SK-N-SH (cell line): ENCODE data around the gene ANKRD36C. TPM values are rescaled to one million over a fixed set of nuclear protein-coding genes. Genes with fewer than 3 reads are reported as not detected.
"Not testable (repeated sequence)": the region's sequence is repeated elsewhere in the genome, so short reads cannot be mapped to it uniquely, and the experiment has no call there.

ENCODE experiments used
- CTCF ChIA-PET: fragments of 300-600, 350-600 bp; formaldehyde crosslinking; extraction: SDS; loops from one replicate; lab custom pipeline; 2021; lab: Yijun Ruan, JAX
- POLR2A ChIA-PET: fragments of 350-600 bp; sonication (Branson Sonifier 250); formaldehyde crosslinking; extraction: SDS; loops from one replicate; lab custom pipeline; 2020; ENCODE audit warnings: antibody characterized with exemption, inconsistent platforms; lab: Yijun Ruan, JAX
- DNase-seq: peaks from one replicate; pipeline ENCODE4 v3.0.0; 2012
- H2AFZ ChIP-seq: fragments of 200-600 bp; sonication (generic); 2 replicates; pipeline ENCODE4 v1.8.1; 2016; ENCODE audit warnings: antibody characterized with exemption, mild to moderate bottlenecking, low read depth
- H3F3A ChIP-seq: fragments of 200-600 bp; sonication (generic); replicated peaks from 2 replicates; pipeline ENCODE3; 2016; ENCODE audit warnings: antibody characterized with exemption, mild to moderate bottlenecking; ENCODE audit not compliant: insufficient read depth
- H3K27ac ChIP-seq, 2 experiments: fragments of 200-500 bp in 1 of 2; fragments of 200-600 bp in 1 of 2; sonication (Bioruptor generic) in 1 of 2; sonication (generic), shearing (Covaris generic) in 1 of 2; 2 replicates each; pipeline versions ENCODE4 v1.5.1 to v1.6.1; 2014 to 2016; ENCODE audit warnings: low read depth in 2 of 2, inconsistent platforms in 1 of 2, low read length in 1 of 2, mild to moderate bottlenecking in 1 of 2, mixed read lengths in 1 of 2
- H3K27me3 ChIP-seq: fragments of 200-600 bp; sonication (generic), shearing (Covaris generic); 2 replicates; pipeline ENCODE4 v1.6.1; 2016; ENCODE audit warnings: mixed run types; ENCODE audit not compliant: insufficient read depth
- H3K36me3 ChIP-seq, 2 experiments: fragments of 200-500 bp in 1 of 2; fragments of 200-600 bp in 1 of 2; sonication (Bioruptor generic) in 1 of 2; sonication (generic) in 1 of 2; replicated peaks in 1 of 2; 2 replicates each; pipeline versions ENCODE3 to v1.5.1; 2014 to 2016; ENCODE audit warnings: low read length in 1 of 2, mild to moderate bottlenecking in 1 of 2; ENCODE audit not compliant: insufficient read depth in 2 of 2, control insufficient read depth in 1 of 2
- H3K4me1 ChIP-seq, 2 experiments: fragments of 200-500 bp in 1 of 2; fragments of 200-600 bp in 1 of 2; sonication (Bioruptor generic) in 1 of 2; sonication (generic), shearing (Covaris generic) in 1 of 2; 2 replicates each; pipeline versions ENCODE4 v1.5.1 to v1.6.1; 2014 to 2016; ENCODE audit warnings: low read depth in 1 of 2, low read length in 1 of 2, mixed run types in 1 of 2; ENCODE audit not compliant: insufficient read depth in 2 of 2, control insufficient read depth in 1 of 2
- H3K4me2 ChIP-seq: fragments of 200-600 bp; sonication (generic), shearing (Covaris generic); 2 replicates; pipeline ENCODE4 v1.6.1; 2017; ENCODE audit warnings: mixed run types
- H3K4me3 ChIP-seq, 2 experiments: fragments of 200-500 bp in 1 of 2; fragments of 200-600 bp in 1 of 2; sonication (Bioruptor generic) in 1 of 2; sonication (generic), shearing (Covaris generic) in 1 of 2; 2 replicates each; pipeline versions ENCODE4 v1.5.1 to v1.8.1; 2014 to 2016; ENCODE audit warnings: low read depth in 2 of 2, inconsistent platforms in 1 of 2, low read length in 1 of 2, mild to moderate bottlenecking in 1 of 2, mixed read lengths in 1 of 2, moderate library complexity in 1 of 2
- H3K79me2 ChIP-seq: fragments of 200-600 bp; sonication (generic); 2 replicates; pipeline ENCODE4 v1.8.1; 2017; ENCODE audit warnings: mild to moderate bottlenecking; ENCODE audit not compliant: insufficient read depth
- H3K9ac ChIP-seq: fragments of 200-600 bp; sonication (generic); 2 replicates; pipeline ENCODE4 v1.6.1; 2017; ENCODE audit warnings: mixed run types
- H3K9me2 ChIP-seq: fragments of 200-600 bp; sonication (generic); 2 replicates; pipeline ENCODE4 v1.6.1; 2017; ENCODE audit warnings: mixed run types
- H3K9me3 ChIP-seq: fragments of 200-600 bp; sonication (generic); 2 replicates; pipeline ENCODE4 v1.6.1; 2017; ENCODE audit warnings: mixed run types, mild to moderate bottlenecking, moderate library complexity
- H4K20me1 ChIP-seq: fragments of 200-600 bp; sonication (generic); 2 replicates; pipeline ENCODE4 v1.6.1; 2017; ENCODE audit warnings: mild to moderate bottlenecking, mixed run types; ENCODE audit not compliant: insufficient read depth
- EP300 ChIP-seq, 2 experiments: IDR thresholded peaks; 2 replicates each; pipeline versions ENCODE4 v1.4.0 to v1.6.1; 2012; ENCODE audit warnings: borderline replicate concordance in 1 of 2, low read depth in 1 of 2, low read length in 1 of 2
- EZH2phosphoT487 ChIP-seq: fragments of 200-600 bp; sonication (generic); IDR thresholded peaks from 2 replicates; pipeline ENCODE4 v1.6.1; 2017; ENCODE audit warnings: low read depth, mixed run types, mild to moderate bottlenecking, antibody characterized with exemption, moderate library complexity, borderline replicate concordance
- FOSL2 ChIP-seq: IDR thresholded peaks from 2 replicates; pipeline ENCODE4 v1.4.0; 2012; ENCODE audit warnings: low read depth, mild to moderate bottlenecking, moderate library complexity, borderline replicate concordance
- GABPA ChIP-seq: IDR thresholded peaks from 2 replicates; pipeline ENCODE4 v1.4.0; 2012; ENCODE audit warnings: low read depth, mild to moderate bottlenecking
- GATA2 ChIP-seq: sonication (generic); formaldehyde crosslinking; IDR thresholded peaks from 2 replicates; pipeline ENCODE4 v1.5.0; 2020; ENCODE audit warnings: mild to moderate bottlenecking, missing genetic modification reagents
- MXI1 ChIP-seq: IDR thresholded peaks from 2 replicates; pipeline ENCODE4 v1.6.1; 2012; ENCODE audit warnings: mild to moderate bottlenecking, low read depth, low read length, improper control_type of control experiment
- NFIC ChIP-seq: IDR thresholded peaks from 2 replicates; pipeline ENCODE4 v1.4.0; 2012; ENCODE audit warnings: borderline replicate concordance
- POLR2AphosphoS5 ChIP-seq: IDR thresholded peaks from 2 replicates; pipeline ENCODE4 v1.6.1; 2012; ENCODE audit warnings: low read depth, low read length
- RAD21 ChIP-seq: IDR thresholded peaks from 2 replicates; pipeline ENCODE4 v1.6.1; 2012; ENCODE audit warnings: mild to moderate bottlenecking, low read length
- RCOR1 ChIP-seq: fragments of 150-350 bp; IDR thresholded peaks from 2 replicates; pipeline ENCODE4 v1.6.1; 2017; ENCODE audit warnings: antibody characterized with exemption, low read length
- RFX5 ChIP-seq: IDR thresholded peaks from 2 replicates; pipeline ENCODE4 v1.6.1; 2012; ENCODE audit warnings: mild to moderate bottlenecking, improper control_type of control experiment, low read length
- RXRA ChIP-seq: IDR thresholded peaks from 2 replicates; pipeline ENCODE4 v1.4.0; 2012; ENCODE audit warnings: low read depth, mild to moderate bottlenecking, borderline replicate concordance
- SIN3A ChIP-seq: IDR thresholded peaks from 2 replicates; pipeline ENCODE4 v1.6.1; 2012; ENCODE audit warnings: low read depth, mild to moderate bottlenecking, low read length, moderate library complexity, borderline replicate concordance
- SMC3 ChIP-seq: IDR thresholded peaks from 2 replicates; pipeline ENCODE4 v1.6.1; 2012; ENCODE audit warnings: low read depth, low read length, improper control_type of control experiment
- TCF12 ChIP-seq: IDR thresholded peaks from 2 replicates; pipeline ENCODE4 v1.4.0; 2012
- WGBS: methylation state at CpG from one replicate; pipeline ENCODE4 v1.1.6; 2017; ENCODE audit warnings: low lambda C conversion rate; 5-methylcytosine and 5-hydroxymethylcytosine counted together
- polyA plus RNA-seq, 3 experiments: library from polyadenylated mRNA; depleted of rRNA; stranded (reverse); fragments of >200 nt; gene quantifications; 2 replicates each; pipeline ENCODE4 v1.2.3, GENCODE V29; 2012
- TF ChIP-seq, protein P1 (sequence below): IDR thresholded peaks from 2 replicates; pipeline ENCODE4 v1.4.0; 2012; ENCODE audit warnings: low read depth, borderline replicate concordance
- TF ChIP-seq, protein P2 (sequence below): fragments of 150-350 bp; IDR thresholded peaks from 2 replicates; pipeline ENCODE4 v1.6.1; 2017; ENCODE audit warnings: antibody characterized with exemption, low read length, low read depth, borderline replicate concordance
- TF ChIP-seq, protein P3 (sequence below): IDR thresholded peaks from 2 replicates; pipeline ENCODE4 v1.4.0; 2012; ENCODE audit warnings: low read depth, borderline replicate concordance
- TF ChIP-seq, protein P4 (sequence below): fragments of 150-350 bp; IDR thresholded peaks from 2 replicates; pipeline ENCODE4 v1.6.1; 2016; ENCODE audit warnings: mild to moderate bottlenecking, low read depth, low read length

The ANKRD36C gene
- polyA plus RNA-seq, 1 of the 3 experiments (the other 2 are of a cell fraction), result 1.8 TPM

DNA sequence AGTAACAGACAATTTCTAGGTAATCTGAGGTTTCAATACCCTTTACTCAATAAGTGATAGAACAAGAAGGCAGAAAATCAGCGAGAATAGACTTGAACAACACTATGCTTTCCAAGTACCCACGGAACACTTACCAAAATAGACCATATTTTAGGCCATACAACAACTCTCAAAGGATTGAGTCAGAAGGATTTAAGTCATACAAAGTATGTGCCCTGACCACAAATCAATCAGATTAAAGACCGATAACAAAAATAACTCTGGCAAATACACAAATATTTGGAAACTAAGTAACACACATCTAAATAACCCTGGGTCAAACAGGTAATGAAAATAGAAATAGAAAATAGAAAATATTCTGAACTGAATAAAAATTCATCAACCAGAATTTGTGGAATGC lies 129.5 kb downstream of the ANKRD36C start:
- WGBS, result 87% methylated on average over 3 of the region's 3 CpGs
- H3K4me1 ChIP-seq, H3K9me3 ChIP-seq, H2AFZ ChIP-seq, H3K4me2 ChIP-seq, CTCF ChIA-PET, H3K79me2 ChIP-seq, H4K20me1 ChIP-seq, H3K4me3 ChIP-seq, H3K9me2 ChIP-seq, H3K36me3 ChIP-seq, H3F3A ChIP-seq, H3K27me3 ChIP-seq, H3K9ac ChIP-seq, H3K27ac ChIP-seq, POLR2A ChIA-PET, DNase-seq: not testable (repeated sequence)

DNA sequence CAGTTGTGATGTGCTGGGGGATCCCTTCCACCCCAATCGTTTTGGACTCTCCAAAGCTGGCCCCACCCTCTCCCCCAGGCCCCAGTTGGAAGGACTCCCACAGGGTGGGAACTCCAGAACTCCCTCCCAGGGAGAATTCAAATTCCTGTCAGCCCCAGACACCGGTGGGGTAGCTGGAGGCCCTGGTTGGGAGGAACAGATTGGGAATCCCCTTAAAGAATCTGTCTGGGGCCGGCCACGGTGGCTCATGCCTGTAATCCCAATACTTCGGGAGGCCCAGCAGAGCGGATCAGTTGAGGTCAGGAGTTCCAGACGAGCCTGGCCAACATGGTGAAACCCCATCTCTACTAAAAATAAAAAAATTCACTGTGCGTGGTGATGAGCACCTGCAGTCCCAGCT lies 155.5 kb downstream of the ANKRD36C start:
- POLR2A ChIA-PET, result no interaction called here
- no peak overlapping the region for H2AFZ ChIP-seq

DNA sequence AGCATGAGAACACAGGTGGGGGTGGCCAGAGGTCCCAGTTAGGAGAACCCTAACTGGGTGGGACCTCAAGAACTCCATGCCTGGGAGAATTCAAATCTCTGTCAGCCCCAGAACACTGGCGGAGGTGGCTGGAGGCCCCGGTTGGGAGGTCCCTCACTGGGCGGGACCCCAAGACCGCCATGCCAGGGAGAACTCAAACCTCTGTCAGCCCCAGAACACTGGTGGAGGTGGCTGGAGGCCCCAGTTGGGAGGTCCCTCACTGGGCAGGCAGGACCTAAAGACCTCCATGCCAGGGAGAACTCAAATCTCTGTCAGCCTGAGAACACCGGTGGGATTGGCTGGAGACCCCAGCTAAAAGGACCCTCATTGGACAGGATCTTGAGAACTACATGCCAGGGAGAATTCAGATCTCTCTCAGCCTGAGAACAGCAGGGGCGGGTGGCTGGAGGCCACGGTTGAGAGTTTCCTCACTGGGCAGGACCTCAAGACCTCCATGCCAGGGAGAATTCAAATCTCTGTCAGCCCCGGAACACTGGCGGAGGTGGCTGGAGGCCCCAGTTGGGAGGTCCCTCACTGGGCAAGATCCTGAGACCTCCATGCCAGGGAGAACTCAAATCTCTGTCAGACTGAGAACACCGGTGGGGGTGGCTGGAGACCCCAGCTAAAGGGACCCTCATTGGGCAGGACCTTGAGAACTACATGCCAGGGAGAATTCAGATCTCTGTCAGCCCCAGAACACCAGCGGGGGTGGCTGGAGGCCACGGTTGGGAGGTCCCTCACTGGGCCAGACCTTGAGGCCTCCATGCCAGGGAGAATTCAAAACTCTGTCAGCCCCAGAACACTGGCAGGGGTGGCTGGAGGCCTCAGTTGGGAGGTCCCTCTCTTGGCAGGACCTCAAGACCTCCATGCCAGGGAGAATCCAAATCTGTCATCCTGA lies 157.3 kb downstream of the ANKRD36C start:
- H3K27me3 ChIP-seq, H3F3A ChIP-seq, H3K4me2 ChIP-seq, H3K9me2 ChIP-seq, H3K27ac ChIP-seq, H4K20me1 ChIP-seq, POLR2A ChIA-PET, H3K79me2 ChIP-seq, DNase-seq, H3K9me3 ChIP-seq, H3K36me3 ChIP-seq, H3K9ac ChIP-seq, H2AFZ ChIP-seq, H3K4me1 ChIP-seq, H3K4me3 ChIP-seq, CTCF ChIA-PET: not testable (repeated sequence)
- WGBS, result 95% methylated on average over 4 of the region's 12 CpGs

More for the DNA sequence above, 155.5 kb downstream of the ANKRD36C start:
- Histone ChIP-seq H3K9me2 (no peaks in the 10 kb centered on the region), H3K4me2 (no peak overlapping the region), H3K27ac (no peak overlapping the region), H3K36me3 (no peaks in the 10 kb centered on the region), H3K79me2 (no peaks in the 10 kb centered on the region), H3K4me1 (no peaks in the 10 kb centered on the region), H3K4me3 (no peak overlapping the region), H3F3A (no peaks in the 10 kb centered on the region), H4K20me1 (no peaks in the 10 kb centered on the region), H3K27me3 (no peaks in the 10 kb centered on the region), H3K9ac (no peak overlapping the region), H3K9me3 (no peaks in the 10 kb centered on the region)
- no peak for DNase-seq
- CTCF ChIA-PET, result no interaction called here
- TF ChIP-seq GABPA (no peak), EP300 (IDR thresholded peaks at IDR 0.05; ENCODE audit: borderline replicate concordance in 1 of 2, low read depth in 1 of 2, low read length in 1 of 2) (no peak), POLR2AphosphoS5 (no peak), GATA2 (no peak), RFX5 (no peak), RAD21 (no peak), FOSL2 (no peak), MXI1 (no peak), SMC3 (no peak), EZH2phosphoT487 (no peak), RXRA (no peak), NFIC (no peak), SIN3A (no peak), TCF12 (no peak), RCOR1 (no peak)
- TF ChIP-seq, protein P1, sequence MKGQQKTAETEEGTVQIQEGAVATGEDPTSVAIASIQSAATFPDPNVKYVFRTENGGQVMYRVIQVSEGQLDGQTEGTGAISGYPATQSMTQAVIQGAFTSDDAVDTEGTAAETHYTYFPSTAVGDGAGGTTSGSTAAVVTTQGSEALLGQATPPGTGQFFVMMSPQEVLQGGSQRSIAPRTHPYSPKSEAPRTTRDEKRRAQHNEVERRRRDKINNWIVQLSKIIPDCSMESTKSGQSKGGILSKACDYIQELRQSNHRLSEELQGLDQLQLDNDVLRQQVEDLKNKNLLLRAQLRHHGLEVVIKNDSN, result no peak
- TF ChIP-seq, protein P2, sequence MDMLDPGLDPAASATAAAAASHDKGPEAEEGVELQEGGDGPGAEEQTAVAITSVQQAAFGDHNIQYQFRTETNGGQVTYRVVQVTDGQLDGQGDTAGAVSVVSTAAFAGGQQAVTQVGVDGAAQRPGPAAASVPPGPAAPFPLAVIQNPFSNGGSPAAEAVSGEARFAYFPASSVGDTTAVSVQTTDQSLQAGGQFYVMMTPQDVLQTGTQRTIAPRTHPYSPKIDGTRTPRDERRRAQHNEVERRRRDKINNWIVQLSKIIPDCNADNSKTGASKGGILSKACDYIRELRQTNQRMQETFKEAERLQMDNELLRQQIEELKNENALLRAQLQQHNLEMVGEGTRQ, result no peak
- TF ChIP-seq, protein P3, sequence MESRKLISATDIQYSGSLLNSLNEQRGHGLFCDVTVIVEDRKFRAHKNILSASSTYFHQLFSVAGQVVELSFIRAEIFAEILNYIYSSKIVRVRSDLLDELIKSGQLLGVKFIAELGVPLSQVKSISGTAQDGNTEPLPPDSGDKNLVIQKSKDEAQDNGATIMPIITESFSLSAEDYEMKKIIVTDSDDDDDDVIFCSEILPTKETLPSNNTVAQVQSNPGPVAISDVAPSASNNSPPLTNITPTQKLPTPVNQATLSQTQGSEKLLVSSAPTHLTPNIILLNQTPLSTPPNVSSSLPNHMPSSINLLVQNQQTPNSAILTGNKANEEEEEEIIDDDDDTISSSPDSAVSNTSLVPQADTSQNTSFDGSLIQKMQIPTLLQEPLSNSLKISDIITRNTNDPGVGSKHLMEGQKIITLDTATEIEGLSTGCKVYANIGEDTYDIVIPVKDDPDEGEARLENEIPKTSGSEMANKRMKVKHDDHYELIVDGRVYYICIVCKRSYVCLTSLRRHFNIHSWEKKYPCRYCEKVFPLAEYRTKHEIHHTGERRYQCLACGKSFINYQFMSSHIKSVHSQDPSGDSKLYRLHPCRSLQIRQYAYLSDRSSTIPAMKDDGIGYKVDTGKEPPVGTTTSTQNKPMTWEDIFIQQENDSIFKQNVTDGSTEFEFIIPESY, result no peak
- TF ChIP-seq, protein P4, sequence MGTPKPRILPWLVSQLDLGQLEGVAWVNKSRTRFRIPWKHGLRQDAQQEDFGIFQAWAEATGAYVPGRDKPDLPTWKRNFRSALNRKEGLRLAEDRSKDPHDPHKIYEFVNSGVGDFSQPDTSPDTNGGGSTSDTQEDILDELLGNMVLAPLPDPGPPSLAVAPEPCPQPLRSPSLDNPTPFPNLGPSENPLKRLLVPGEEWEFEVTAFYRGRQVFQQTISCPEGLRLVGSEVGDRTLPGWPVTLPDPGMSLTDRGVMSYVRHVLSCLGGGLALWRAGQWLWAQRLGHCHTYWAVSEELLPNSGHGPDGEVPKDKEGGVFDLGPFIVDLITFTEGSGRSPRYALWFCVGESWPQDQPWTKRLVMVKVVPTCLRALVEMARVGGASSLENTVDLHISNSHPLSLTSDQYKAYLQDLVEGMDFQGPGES, result no peak
- 95% methylated on average over 7 of the region's 8 CpGs for WGBS
